IPS DF 6.9 (cell line): ENCODE measurements around the gene IL1R1.

ENCODE experiments used
- DNase-seq: peaks from one replicate; pipeline ENCODE4 v3.0.0-alpha.2; 2013; ENCODE audit warnings: low read depth, low spot score
- H3K27ac ChIP-seq: one replicate; pipeline ENCODE4 v1.5.1; 2013; ENCODE audit warnings: low read length, control low read depth
- H3K27me3 ChIP-seq: 2 replicates; pipeline ENCODE4 v1.6.1; 2013; ENCODE audit warnings: mild to moderate bottlenecking, low read length; ENCODE audit not compliant: control insufficient read depth, insufficient read depth
- H3K36me3 ChIP-seq: 2 replicates; pipeline ENCODE4 v1.6.1; 2013; ENCODE audit warnings: low read length; ENCODE audit not compliant: control insufficient read depth, insufficient read depth
- H3K4me1 ChIP-seq: 2 replicates; pipeline ENCODE4 v1.6.1; 2013; ENCODE audit warnings: low read length; ENCODE audit not compliant: control insufficient read depth, insufficient read depth
- H3K4me3 ChIP-seq: 2 replicates; pipeline ENCODE4 v1.5.1; 2013; ENCODE audit warnings: mild to moderate bottlenecking, low read length
- H3K9me3 ChIP-seq: 2 replicates; pipeline ENCODE4 v1.6.1; 2013; ENCODE audit warnings: low read length, inconsistent platforms; ENCODE audit not compliant: control insufficient read depth, insufficient read depth
- WGBS: extraction: QIAGEN DNeasy Blood & Tissue Kit; methylation state at CpG from one replicate; pipeline ENCODE4 v1.1.7; 2013; ENCODE audit warnings: mixed read lengths, missing lambda C conversion rate; ENCODE audit not compliant: insufficient read length, insufficient coverage; 5-methylcytosine and 5-hydroxymethylcytosine counted together

Gene IL1R1

DNA sequence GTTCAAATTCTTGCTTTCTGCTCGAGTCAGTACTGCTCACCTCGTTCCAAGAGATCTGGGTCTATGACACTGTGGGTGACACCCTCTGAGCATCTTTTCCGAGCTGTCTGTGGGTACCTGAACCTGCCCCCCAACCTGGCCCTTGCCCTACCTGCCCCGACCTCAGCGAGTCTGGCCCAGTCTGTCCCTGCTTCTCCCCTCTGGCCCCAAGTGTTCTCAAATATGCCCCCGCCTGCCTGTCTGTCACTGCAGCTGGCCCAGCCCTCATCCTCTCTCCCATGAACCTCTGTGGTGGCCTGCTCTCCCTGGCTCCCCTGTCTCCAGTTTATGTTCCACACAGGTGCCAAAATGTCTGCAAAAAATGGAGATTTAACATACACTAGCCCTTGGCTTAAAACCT is 11.8 kb downstream of the IL1R1 start:
- Histone ChIP-seq H3K27ac (no peak overlapping the region), H3K4me1 (no peaks in the 10 kb centered on the region), H3K4me3 (no peak overlapping the region), H3K9me3 (no peaks in the 10 kb centered on the region), H3K36me3 (no peaks in the 10 kb centered on the region), H3K27me3 (no peaks in the 10 kb centered on the region)
- DNase-seq: no peak
- no CpG with 5 or more reads among the region's 6 CpGs for WGBS

- no peak overlapping the region for H3K4me3 ChIP-seq
- no CpG with 5 or more reads among the region's 7 CpGs for WGBS
- DNase-seq: no peak
- H3K4me1 ChIP-seq: no peaks in the 10 kb centered on the region; the same call in 1 of the 2 replicates
- no peaks in the 10 kb centered on the region for H3K9me3 ChIP-seq
- no peaks in the 10 kb centered on the region for H3K27me3 ChIP-seq
- no peak overlapping the region for H3K27ac ChIP-seq
- no peaks in the 10 kb centered on the region for H3K36me3 ChIP-seq
These were observed 12.6 kb downstream of the IL1R1 start for GRCh38 chr2:102154946-102155702.

DNA sequence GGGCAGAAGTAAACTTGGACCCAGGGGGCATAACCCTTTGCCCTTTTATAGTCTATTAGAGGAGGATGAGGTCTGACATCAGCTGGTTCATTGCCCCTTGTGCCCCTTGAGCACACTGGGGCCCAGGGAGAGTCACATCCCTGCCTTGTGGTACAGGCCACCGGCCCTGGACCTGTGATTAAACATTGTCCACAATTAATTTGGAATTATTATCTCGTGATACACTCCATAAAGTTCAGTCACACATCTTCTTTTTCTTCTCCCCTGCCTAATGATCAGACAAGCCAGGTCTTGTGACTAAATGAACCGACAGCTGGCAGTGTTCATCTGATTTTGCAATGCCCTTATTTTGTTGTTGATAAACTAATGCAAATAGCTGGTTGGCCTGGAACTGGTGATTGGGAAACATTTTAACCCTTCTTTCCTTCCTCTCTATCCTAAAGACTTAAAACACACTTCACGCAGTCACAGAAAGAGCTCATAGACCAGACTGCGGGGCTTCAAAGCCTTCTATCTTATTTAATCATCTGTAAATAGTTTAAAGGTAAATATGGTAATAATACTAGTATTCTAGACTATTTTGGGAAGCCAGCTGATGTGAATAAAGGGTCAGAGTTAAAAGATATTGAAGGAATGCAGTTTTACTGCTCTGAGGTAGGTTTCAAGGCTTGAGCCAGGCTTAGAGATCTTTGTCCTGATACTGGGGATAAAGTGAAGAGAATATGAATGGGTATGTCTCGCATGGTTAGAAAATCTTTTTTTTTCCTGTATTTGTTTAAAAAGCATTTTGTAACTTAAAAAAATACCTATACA is 13.4 kb downstream of the IL1R1 start:
- Histone ChIP-seq H3K36me3 (no peaks in the 10 kb centered on the region), H3K4me3 (no peak overlapping the region), H3K4me1 (no peaks in the 10 kb centered on the region; the same call in 1 of the 2 replicates), H3K27ac (no peak overlapping the region), H3K9me3 (no peaks in the 10 kb centered on the region), H3K27me3 (no peaks in the 10 kb centered on the region)
- WGBS: no CpG with 5 or more reads among the region's 6 CpGs
- DNase-seq: no peak

- DNase-seq: no peak
- Histone ChIP-seq H3K27me3 (no peaks in the 10 kb centered on the region), H3K27ac (no peak overlapping the region)
These were observed 15.6 kb downstream of the IL1R1 start for GRCh38 chr2:102158011-102158755.

GRCh38 chr2:102159295-102159694 is 16.7 kb downstream of the IL1R1 start:
- WGBS: no CpG with 5 or more reads among the region's 1 CpG
- no peak for DNase-seq
- H3K27me3 ChIP-seq: no peaks in the 10 kb centered on the region
- H3K36me3 ChIP-seq: no peaks in the 10 kb centered on the region
- H3K9me3 ChIP-seq: no peaks in the 10 kb centered on the region
- H3K4me1 ChIP-seq: no peaks in the 10 kb centered on the region; the same call in 1 of the 2 replicates
- no peak overlapping the region for H3K4me3 ChIP-seq
- H3K27ac ChIP-seq: no peak overlapping the region

More at GRCh38 chr2:102158011-102158755, 15.6 kb downstream of the IL1R1 start:
- Histone ChIP-seq H3K36me3 (no peaks in the 10 kb centered on the region), H3K4me1 (no peaks in the 10 kb centered on the region; the same call in 1 of the 2 replicates), H3K4me3 (no peak overlapping the region), H3K9me3 (no peaks in the 10 kb centered on the region)

DNA sequence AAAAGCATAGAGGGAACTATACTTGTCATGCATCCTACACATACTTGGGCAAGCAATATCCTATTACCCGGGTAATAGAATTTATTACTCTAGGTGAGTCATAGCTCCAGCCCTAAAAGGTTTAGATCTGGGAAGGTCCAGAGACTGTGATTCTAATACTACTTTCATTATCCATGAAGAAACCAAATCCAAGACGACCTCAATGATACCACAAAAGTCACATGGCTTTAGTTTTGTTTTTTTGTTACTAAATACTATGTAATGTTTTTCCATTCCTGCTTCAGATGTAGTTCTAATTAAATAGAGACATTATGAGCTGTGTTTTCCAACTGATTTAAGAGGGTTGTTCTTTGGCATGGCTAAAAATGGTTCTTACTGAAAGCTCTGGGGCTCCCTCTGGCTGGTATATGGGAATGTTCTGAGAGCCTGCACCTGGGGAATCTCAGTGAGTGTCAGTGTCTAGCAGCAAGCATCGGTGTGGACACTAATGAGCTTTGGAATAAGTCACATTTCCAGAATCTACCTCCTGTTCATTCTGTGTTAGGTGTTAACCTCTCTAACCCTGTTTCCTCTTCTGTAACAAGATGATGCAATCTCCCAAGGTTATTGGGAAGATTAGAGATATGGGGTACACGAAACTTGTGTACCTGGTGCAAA is 23.8 kb downstream of the IL1R1 start:
- no peak for DNase-seq
- no peaks in the 10 kb centered on the region for H3K4me1 ChIP-seq
- H3K27ac ChIP-seq: no peak overlapping the region
- no peak overlapping the region for H3K4me3 ChIP-seq
- no peaks in the 10 kb centered on the region for H3K27me3 ChIP-seq
- H3K36me3 ChIP-seq: no peaks in the 10 kb centered on the region
- WGBS: no CpG with 5 or more reads among the region's 4 CpGs
- no peaks in the 10 kb centered on the region for H3K9me3 ChIP-seq

DNA sequence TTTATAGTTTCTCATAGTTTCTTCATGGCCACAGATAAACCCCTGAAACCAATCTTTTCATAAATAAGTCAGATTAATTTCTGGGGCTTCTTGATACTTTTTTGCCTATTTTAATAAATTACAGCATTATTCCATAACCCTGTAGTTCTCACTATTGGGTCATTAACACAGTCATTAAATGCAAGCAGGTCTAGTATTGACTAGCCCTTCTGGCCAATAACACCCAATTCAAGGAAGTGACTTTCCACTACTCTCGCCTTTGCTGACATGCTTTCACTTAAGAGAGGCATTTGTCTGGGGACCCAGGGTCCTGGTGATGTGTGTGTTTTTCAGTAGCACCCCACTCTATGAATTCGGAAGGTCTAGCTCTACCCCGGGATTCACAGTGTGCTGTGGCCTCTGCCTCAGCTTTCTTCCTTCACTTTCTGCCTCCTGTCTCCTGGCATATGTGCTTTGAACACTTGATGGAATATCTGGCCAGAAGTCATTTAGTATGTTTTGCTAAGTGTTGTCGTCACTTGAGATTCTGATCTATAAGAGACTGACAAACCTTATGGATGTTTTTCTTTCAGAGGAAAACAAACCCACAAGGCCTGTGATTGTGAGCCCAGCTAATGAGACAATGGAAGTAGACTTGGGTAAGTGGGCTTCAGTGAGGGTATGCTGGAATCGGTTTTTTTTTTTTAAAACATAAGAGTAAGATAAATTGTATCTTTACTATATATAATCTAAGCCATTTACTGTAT is 25.7 kb downstream of the IL1R1 start:
- Histone ChIP-seq H3K9me3 (no peaks in the 10 kb centered on the region), H3K4me3 (no peak overlapping the region), H3K4me1 (no peaks in the 10 kb centered on the region), H3K36me3 (no peaks in the 10 kb centered on the region), H3K27me3 (no peaks in the 10 kb centered on the region), H3K27ac (no peak overlapping the region)
- DNase-seq: no peak
- WGBS: no CpG with 5 or more reads among the region's 5 CpGs

DNA sequence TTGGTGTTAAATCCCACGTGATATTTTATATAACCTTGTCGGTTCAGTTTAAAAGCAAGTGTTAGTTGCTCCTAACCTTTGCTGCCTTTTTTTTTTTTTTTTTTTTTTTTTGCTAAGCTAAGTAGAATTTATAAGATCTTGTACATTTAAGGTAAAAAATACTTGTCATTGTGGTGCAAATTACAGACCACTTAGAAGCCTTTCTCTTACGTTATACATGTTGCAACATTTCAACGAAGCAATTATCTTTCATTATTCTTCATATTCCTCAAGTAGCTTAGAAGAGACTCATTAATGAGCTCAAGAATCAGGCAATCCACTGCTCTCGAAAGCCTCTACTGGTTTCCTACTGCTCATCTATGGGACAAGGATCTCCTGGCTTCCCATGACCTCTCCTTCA is 29.4 kb downstream of the IL1R1 start:
- Histone ChIP-seq H3K36me3 (no peaks in the 10 kb centered on the region), H3K4me3 (no peak overlapping the region), H3K4me1 (no peaks in the 10 kb centered on the region), H3K9me3 (no peaks in the 10 kb centered on the region), H3K27ac (no peak overlapping the region), H3K27me3 (no peaks in the 10 kb centered on the region)
- DNase-seq: no peak
- WGBS: no CpG with 5 or more reads among the region's 5 CpGs

- WGBS: no CpG with 5 or more reads among the region's 3 CpGs
- Histone ChIP-seq H3K27ac (no peak overlapping the region), H3K4me1 (no peaks in the 10 kb centered on the region), H3K4me3 (no peak overlapping the region), H3K27me3 (no peaks in the 10 kb centered on the region), H3K9me3 (no peaks in the 10 kb centered on the region), H3K36me3 (no peaks in the 10 kb centered on the region)
- no peak for DNase-seq
These were observed 30.2 kb downstream of the IL1R1 start for GRCh38 chr2:102172745-102173144.
